Measurements from ENCODE around the gene FPGS. TPM values are rescaled to one million over a fixed set of nuclear protein-coding genes. Genes with fewer than 3 reads are reported as not detected.

The FPGS gene
- total RNA-seq, 1 donor from 2014 or later = 68.9 TPM

DNA sequence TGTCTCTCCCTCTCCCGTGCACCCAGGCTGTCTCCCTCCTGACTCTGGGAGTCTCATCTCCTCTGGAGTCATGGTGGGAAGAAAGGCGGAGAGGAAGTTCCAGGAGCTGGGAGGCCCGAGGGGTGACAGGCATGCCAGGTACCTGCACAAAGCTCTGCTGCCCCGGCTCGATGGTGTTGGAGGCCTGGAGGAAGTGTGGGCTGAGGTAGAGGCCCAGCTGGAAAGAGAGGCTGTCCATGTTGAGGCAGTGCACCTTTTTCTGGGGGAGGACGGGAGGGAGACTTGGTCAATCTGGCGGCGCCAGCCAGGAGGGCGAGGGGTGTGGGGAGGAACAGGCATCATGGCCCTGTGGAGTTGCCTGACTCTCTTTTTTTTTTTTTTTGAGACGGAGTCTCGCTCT is 15.9 kb downstream of the FPGS start:
- peaks cover 76% of the 10 kb centered on the region for H3K36me3 ChIP-seq
- TF ChIP-seq, protein P1, sequence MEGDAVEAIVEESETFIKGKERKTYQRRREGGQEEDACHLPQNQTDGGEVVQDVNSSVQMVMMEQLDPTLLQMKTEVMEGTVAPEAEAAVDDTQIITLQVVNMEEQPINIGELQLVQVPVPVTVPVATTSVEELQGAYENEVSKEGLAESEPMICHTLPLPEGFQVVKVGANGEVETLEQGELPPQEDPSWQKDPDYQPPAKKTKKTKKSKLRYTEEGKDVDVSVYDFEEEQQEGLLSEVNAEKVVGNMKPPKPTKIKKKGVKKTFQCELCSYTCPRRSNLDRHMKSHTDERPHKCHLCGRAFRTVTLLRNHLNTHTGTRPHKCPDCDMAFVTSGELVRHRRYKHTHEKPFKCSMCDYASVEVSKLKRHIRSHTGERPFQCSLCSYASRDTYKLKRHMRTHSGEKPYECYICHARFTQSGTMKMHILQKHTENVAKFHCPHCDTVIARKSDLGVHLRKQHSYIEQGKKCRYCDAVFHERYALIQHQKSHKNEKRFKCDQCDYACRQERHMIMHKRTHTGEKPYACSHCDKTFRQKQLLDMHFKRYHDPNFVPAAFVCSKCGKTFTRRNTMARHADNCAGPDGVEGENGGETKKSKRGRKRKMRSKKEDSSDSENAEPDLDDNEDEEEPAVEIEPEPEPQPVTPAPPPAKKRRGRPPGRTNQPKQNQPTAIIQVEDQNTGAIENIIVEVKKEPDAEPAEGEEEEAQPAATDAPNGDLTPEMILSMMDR (IDR thresholded peaks at IDR 0.05) = no peak
- H3K27me3 ChIP-seq = no peaks in the 10 kb centered on the region
- no peak overlapping the region for H3K27ac ChIP-seq
- no peaks in the 10 kb centered on the region for H3K4me1 ChIP-seq
- DNase-seq (no peak), ATAC-seq (no peak)
- no peak overlapping the region for H3K4me3 ChIP-seq
- intact Hi-C loops (cut with DNase I) = no loop called here
- H3K9me3 ChIP-seq = no peaks in the 10 kb centered on the region

DNA sequence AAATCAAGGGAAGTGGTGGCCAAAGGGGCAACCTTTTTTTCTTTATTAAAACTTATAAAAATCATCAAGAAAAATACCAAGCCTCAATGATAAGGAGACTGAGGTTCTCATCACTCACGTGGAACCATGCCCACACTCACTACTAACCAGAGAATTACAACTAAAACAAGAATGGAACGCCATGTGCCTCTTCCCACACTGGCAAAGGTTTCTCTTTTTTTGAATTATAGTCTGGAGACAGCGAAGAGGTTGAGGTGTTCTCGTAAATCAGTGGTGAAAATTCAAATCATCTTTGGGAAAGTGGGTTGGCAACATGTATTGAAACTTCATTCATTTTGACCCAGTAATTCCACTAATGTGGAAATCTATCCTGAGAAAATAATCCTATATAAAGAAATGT is 19.4 kb downstream of the FPGS start:
- intact Hi-C loops (cut with DNase I) = no loop called here
- ATAC-seq (no peak), DNase-seq (no peak)
- TF ChIP-seq, protein P1 (IDR thresholded peaks at IDR 0.05) = no peak
- Histone ChIP-seq H3K4me3 (no peak overlapping the region), H3K36me3 (peaks cover 65% of the 10 kb centered on the region), H3K4me1 (peaks cover 6% of the 10 kb centered on the region), H3K27me3 (no peaks in the 10 kb centered on the region), H3K9me3 (no peaks in the 10 kb centered on the region), H3K27ac (no peak overlapping the region)

DNA sequence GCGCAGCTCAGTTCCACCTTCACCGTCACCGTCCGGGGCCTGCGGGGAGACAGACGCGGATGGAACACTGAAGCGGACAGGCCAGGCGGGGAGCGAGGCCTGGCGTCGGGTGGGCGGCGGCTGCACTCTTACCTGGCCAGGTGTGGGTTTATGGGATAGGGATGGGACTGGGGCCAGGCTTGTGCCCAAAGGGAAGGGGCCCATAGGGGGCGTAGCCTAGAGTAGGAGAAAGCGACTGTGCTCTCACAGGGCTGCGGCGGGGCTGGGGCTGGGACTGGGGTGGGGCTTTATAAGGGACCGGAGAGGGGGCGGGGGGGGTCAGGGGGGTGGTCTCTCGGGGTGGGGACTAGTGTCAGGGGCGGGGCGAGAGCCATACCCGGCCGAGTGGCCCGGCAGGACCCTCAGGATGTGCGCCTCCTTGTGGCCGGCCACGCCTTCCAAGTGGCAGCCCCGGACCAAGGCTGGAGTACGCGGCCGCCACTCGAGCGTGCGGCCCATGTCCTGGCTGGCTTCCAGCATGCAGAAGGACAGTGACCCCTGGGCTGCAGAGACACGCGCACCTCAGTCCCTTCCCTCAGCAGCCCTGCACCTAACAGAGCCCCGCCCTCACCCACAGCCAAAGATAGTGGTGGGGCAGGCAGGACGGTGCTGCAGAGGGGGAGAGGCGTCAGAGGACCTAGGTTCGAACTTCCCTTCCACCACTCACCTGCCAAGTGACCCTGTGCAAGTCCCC is 22.8 kb downstream of the FPGS start:
- Histone ChIP-seq H3K4me1 (peaks cover 39% of the 10 kb centered on the region), H3K4me3 (no peak overlapping the region), H3K9me3 (no peaks in the 10 kb centered on the region), H3K27me3 (no peaks in the 10 kb centered on the region), H3K36me3 (peaks cover 48% of the 10 kb centered on the region), H3K27ac (no peak overlapping the region)
- DNase-seq (peak; percentile 78), ATAC-seq (peak; percentile 45)
- TF ChIP-seq, protein P1 (IDR thresholded peaks at IDR 0.05) = peak; percentile 40
- intact Hi-C loops (cut with DNase I) = no loop called here

DNA sequence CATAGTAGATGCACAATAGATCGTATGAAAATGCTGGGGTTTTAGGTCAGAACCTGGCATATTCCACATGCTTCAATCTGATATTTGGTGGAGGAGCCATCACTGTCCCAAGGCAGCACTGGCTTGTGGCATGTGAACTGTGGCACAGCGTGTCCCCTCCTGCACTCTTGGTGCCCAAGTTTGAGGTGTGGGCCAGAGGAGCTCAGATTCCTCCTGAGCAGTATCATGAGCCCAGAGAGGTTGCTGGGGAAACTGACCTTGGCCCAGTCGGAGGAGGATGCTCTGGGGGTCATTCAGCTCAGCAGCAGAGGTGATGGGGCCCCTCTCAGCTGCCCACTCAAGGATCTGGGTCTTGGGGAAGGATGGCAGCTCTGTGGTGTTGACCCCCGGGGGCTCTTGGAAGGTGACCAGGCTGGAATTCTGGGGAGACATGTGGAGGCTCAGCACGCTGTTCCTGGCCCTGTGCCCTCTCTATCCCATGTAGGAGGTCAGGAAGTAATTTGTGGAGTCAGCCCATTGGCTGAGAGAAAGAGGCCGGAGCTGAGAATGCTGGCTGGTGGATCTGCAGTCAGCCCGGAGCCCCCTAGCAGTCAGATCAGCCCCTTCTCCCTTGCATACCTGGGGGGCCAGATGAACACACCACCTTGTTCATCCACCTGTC is 23.7 kb downstream of the FPGS start:
- H3K27me3 ChIP-seq = no peaks in the 10 kb centered on the region
- TF ChIP-seq, protein P1 (IDR thresholded peaks at IDR 0.05) = no peak
- peaks cover 44% of the 10 kb centered on the region for H3K36me3 ChIP-seq
- DNase-seq (no peak), ATAC-seq (no peak)
- no peak overlapping the region for H3K4me3 ChIP-seq
- no peaks in the 10 kb centered on the region for H3K9me3 ChIP-seq
- H3K27ac ChIP-seq = peak overlapping the region; percentile 79
- H3K4me1 ChIP-seq = peaks cover 43% of the 10 kb centered on the region
- intact Hi-C loops (cut with DNase I) = no loop called here

DNA sequence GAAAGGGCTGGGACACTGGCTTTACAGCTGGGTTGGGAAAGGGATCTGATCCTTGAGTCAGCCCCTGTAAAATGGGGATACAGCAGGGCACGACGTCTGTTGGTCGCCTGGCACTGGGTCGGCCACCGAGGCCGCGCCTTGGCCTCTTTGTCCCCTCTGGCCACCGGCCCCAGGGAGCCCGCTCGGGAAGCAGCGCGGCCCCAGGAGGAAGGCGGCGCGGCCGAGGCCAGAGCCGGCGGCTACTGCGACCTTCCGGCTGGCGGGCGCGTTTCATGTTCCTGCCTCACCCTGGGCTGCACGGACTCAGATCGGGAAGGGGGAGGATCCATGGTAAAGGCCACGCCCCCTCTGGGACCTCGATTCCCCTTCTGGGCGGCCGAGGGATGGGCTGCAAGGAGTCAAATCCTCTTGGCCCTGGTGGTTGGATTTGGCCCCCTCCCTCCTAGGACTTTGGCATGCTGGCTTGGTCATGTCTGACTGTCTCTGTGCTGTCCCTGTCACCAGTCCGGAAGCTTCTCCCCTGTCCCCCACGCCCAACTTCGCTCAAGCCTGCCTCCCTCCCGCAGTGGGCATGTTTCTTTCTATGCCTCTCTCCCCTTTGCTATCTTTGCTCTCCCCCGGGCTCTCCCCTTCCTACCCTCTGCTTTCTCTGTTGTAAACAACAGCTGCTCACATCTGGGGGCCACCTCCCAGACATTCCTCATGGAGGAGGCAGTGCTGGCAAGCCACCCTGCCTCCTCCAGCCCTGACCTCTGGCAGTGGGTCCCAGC is 25.8 kb downstream of the FPGS start:
- Histone ChIP-seq H3K4me1 (peaks cover 62% of the 10 kb centered on the region), H3K27ac (peak overlapping the region; percentile 79), H3K4me3 (peak overlapping the region; percentile 23), H3K27me3 (no peaks in the 10 kb centered on the region), H3K9me3 (no peaks in the 10 kb centered on the region), H3K36me3 (peaks cover 44% of the 10 kb centered on the region)
- DNase-seq (peak; percentile 87), ATAC-seq (peak; percentile 85)
- intact Hi-C loops (cut with DNase I) = no loop called here
- TF ChIP-seq, protein P1 (IDR thresholded peaks at IDR 0.05) = peak; percentile 24
